ENCODE measurements around the gene RFX2. TPM values are rescaled to one million over a fixed set of nuclear protein-coding genes. Genes with fewer than 3 reads are reported as not detected.
"Not testable (repeated sequence)": the region's sequence is repeated elsewhere in the genome, so short reads cannot be mapped to it uniquely, and the experiment has no call there.

Gene RFX2
- total and polyA plus RNA-seq, 2 donors, result 12.8 to 13.4 TPM

DNA sequence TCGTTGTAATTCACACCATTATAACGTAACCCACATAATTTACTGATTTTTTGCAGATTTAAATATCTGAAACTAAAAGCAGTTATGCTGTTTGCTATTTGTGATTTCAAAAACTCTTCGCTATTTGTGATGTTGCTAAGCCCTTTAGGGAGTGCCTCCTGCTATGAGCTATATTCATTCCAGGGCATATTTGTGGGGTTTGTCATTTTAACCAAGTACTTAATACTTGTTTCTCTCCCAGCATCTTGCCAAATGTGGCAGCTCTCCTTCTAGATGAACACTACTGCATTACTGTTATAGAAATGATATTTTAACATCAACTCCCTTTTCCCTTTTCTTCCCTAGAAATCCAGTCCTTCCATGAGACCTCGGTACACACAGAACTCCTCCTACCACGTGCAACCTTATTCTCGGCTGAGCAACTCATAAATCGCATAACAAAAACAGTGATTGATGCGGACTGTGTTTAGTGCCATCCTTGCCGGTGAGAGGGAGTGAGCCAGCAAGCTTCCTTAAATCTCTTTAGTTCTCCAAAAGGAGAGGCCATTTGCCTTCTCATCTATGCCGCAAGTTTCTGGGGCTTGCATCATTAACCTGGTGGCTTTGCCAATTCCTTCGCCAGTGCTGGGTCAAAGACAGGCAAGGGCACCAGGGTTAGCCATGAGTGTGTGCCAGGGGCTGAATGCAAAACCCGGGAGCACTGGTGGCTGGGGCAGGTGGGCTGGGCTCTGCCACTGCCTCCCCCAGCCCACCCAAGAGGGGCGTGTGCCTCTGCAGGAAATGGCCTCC lies 33.4 kb downstream of the RFX2 start:
- Histone ChIP-seq H3K4me1 (ENCODE audit: insufficient read depth) (no peaks in the 10 kb centered on the region), H3K36me3 (ENCODE audit: insufficient read depth) (no peaks in the 10 kb centered on the region), H3K27ac (ENCODE audit: low read depth) (no peak overlapping the region), H3K4me3 (ENCODE audit: low read depth, low read length) (no peak overlapping the region)
- 33% methylated on average over 13 of the region's 13 CpGs for WGBS
- DNase-seq (ENCODE audit: extremely low spot score), result no peak

DNA sequence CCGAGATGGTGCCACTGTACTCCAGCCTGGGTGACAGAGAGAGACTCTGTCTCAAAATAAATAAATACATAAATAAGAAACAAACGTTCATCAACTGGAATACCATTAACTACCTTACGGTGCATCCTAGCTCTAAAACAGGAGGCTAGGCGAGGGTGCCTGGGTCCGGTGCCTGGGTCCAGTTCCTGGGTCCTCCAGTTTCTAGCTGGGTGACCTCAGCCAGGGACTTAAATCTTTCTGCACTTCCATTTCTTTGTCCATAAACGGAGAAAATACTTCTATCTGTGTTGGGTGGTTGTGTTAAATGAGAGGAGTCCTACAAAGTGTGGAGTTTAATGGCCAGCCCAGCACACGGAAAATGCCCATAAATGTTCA lies 34.0 kb downstream of the RFX2 start:
- DNase-seq (ENCODE audit: extremely low spot score), result no peak
- Histone ChIP-seq H3K36me3 (ENCODE audit: insufficient read depth) (no peaks in the 10 kb centered on the region), H3K4me1 (ENCODE audit: insufficient read depth) (no peaks in the 10 kb centered on the region), H3K4me3 (ENCODE audit: low read depth, low read length) (no peak overlapping the region), H3K27ac (ENCODE audit: low read depth) (no peak overlapping the region)
- WGBS, result 66% methylated on average over 7 of the region's 7 CpGs

DNA sequence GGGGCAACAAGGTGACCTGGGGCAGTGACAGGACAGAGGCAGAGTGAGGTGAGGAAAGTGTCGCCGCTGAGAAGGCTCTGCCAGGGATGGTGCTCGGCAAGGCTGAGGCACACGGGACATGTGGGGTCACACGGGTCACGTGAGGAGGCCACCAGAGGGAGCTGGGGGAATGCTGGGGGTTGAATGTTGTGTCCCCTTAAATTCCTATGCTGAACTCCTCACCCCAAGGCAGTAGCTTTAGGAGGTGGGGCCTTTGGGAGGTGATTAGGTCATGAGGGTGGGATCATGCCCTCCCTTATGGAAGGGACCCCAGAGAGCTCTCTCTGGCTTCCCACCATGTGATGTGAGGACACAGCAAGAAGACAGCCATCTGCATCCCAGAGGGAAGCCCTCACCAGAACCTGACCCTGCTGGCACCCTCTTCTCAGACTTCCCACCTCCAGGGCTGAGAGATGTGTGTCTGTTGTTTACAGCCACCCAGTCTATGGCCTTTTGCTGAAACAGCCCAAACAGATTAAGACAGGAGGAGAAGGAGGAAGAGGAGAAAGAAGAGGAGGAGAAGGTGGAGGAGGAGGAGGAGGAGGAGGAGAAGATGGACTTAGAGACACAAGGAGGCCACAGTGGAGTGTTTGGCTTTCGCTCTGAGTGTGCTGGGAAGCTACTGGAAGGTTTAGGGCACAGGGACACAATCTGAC lies 35.4 kb downstream of the RFX2 start:
- Histone ChIP-seq H3K27ac (ENCODE audit: low read depth) (no peak overlapping the region), H3K4me3 (ENCODE audit: low read depth, low read length) (no peak overlapping the region), H3K36me3 (ENCODE audit: insufficient read depth) (no peaks in the 10 kb centered on the region), H3K4me1 (ENCODE audit: insufficient read depth) (no peaks in the 10 kb centered on the region)
- WGBS, result 87% methylated on average over 7 of the region's 7 CpGs
- DNase-seq (ENCODE audit: extremely low spot score), result no peak

DNA sequence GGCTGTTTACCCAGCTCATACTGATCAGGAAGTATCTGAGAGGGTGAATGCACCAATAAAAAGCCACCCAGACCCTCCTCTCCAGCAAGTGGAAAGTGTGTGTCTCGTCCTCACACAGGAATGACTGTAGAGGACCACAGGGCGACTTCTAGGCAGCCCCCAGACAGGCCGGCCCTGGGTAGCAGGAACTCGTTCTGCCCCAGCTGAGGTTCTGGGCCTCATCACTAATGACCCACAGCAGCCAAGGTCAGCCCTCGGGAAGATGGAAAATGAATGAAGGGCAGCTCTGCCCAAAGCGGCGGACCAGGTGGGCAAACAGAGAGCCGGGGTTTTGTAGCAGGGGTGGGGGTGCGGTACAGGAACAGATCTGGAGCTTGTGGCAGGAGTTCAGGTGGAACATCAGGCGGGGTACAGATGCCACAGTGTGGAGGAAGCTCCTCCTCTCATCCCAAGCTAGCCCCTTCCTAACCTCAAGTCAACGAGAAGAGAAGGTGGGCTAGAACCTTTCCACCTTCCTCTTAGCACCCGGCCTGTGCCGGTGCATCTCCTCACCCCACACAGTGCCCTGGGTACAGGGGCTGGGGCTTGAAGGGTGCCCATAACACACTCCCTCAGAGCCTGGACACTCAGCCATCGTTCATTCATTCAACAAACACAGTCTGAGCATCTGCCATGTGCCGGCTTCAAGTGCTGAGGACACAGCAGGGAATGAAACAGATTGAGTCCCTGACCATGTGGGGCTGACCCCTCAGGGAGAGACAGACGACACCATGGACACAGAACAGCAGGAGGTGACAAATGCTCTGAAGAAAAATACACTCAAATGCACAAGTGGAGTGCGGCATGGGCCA lies 36.2 kb downstream of the RFX2 start:
- no peak for DNase-seq (ENCODE audit: extremely low spot score)
- 92% methylated on average over 17 of the region's 17 CpGs for WGBS
- no peaks in the 10 kb centered on the region for H3K36me3 ChIP-seq (ENCODE audit: insufficient read depth)
- no peak overlapping the region for H3K4me3 ChIP-seq (ENCODE audit: low read depth, low read length)
- no peak overlapping the region for H3K27ac ChIP-seq (ENCODE audit: low read depth)
- no peaks in the 10 kb centered on the region for H3K4me1 ChIP-seq (ENCODE audit: insufficient read depth)

DNA sequence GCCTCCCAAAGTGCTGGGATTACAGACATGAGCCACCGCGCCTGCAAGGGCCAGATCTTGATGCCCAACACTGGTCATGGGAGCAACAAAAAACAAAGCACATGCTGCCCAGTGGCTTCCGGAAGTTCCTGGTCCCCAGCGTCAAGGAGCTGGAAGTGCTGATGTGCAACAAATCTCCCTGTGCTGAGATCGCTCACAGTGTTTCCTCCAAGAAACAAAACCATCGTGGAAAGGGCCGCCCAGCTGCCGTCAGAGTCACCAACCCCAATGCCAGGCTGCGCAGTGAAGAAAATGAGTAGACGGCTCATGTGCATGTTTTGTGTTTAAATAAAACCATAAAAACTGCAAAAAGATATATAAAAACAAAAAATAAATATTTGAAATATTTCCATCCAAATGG lies 37.1 kb downstream of the RFX2 start:
- not testable (repeated sequence) for H3K27ac ChIP-seq (ENCODE audit: low read depth); H3K4me3 ChIP-seq (ENCODE audit: low read depth, low read length); H3K4me1 ChIP-seq (ENCODE audit: insufficient read depth); H3K36me3 ChIP-seq (ENCODE audit: insufficient read depth); DNase-seq (ENCODE audit: extremely low spot score)
- 86% methylated on average over 10 of the region's 10 CpGs for WGBS

DNA sequence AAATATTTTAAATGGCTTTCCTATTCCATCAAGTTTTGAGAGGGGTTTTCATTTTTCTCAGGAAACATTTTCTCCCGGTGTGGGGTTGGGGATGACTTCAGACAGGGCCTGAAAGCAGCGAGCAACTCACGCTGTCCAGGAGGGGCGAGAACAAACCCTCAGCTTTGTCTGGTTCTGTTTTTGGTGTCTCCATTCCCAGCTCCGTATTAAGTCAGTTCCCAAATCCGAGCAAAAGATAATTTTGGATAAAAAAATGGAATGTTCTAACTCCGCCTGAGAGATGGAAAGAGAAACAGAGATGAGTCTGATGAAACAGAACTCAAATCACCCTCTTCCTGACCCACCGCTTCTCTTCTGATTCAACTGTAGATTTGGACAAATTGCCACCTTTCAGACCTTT lies 38.4 kb downstream of the RFX2 start:
- Histone ChIP-seq H3K27ac (ENCODE audit: low read depth) (no peak overlapping the region), H3K4me1 (ENCODE audit: insufficient read depth) (no peaks in the 10 kb centered on the region)
- no peak for DNase-seq (ENCODE audit: extremely low spot score)

DNA sequence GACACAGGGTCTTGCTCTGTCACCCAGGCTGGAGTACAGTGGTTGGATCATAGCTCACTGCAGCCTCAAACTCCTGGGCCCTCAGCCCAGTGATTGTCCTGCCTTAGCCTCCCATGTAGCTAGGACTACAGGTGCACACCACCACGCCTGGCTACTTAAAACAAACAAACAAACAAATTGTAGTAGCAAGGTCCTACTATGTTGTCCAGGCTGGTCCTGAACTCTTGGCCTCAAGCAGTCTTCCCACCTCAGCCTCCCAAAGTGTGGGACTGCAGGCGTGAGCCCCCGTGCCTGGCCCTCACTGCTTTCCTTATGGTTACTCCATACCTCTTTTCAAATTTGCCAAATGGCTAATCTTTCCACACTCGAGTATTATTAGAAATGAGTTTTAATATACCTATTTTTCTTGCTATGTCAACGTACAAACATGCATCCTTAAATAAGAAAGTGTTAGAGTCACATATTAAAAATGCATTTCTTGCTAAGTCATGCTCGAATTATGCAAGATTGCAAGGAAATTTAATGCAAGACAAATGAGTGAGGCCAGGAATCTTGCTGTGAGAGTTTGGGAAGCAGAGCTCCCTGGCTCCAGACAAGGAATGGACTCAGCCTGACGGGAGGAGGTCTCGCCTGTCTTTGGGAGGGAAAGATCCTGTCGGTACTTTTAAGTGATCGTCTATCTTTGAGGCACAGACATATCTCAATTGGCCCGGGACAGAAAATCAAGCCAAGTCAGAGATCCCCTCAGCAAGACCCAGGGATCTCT lies 39.4 kb downstream of the RFX2 start:
- Histone ChIP-seq H3K4me3 (ENCODE audit: low read depth, low read length) (no peak overlapping the region), H3K4me1 (ENCODE audit: insufficient read depth) (no peaks in the 10 kb centered on the region), H3K36me3 (ENCODE audit: insufficient read depth) (no peaks in the 10 kb centered on the region), H3K27ac (ENCODE audit: low read depth) (no peak overlapping the region)
- no peak for DNase-seq (ENCODE audit: extremely low spot score)
- WGBS, result 44% methylated on average over 11 of the region's 11 CpGs

More for the DNA sequence above, 38.4 kb downstream of the RFX2 start:
- WGBS, result 43% methylated on average over 8 of the region's 8 CpGs
- H3K4me3 ChIP-seq (ENCODE audit: low read depth, low read length), result no peak overlapping the region
- no peaks in the 10 kb centered on the region for H3K36me3 ChIP-seq (ENCODE audit: insufficient read depth)

DNA sequence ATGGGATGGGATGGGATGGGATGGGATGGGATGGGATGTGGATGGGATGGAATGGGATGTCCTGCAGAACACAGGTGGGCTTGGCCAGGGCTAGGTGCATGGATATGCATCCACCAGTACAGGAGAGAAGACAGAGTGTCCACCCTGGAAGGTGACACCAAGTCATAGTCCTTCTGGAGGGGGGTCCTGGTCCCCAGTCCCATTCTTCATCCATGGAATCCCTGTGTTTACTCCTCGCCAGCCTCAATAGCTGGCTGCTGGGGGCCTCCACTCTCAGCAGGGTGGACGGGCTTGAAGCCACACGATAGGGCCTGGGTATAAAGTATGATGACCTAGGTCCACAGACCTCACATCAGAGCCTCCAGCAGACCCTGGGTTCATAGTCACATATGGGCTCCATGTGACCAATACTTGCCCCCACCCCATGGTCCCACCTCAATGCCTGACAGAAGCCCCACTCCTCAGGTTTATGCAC lies 40.1 kb downstream of the RFX2 start:
- H3K27ac ChIP-seq (ENCODE audit: low read depth), result no peak overlapping the region
- no peaks in the 10 kb centered on the region for H3K36me3 ChIP-seq (ENCODE audit: insufficient read depth)
- no peak overlapping the region for H3K4me3 ChIP-seq (ENCODE audit: low read depth, low read length)
- 95% methylated on average over 3 of the region's 3 CpGs for whole genome bisulfite sequencing
- H3K4me1 ChIP-seq (ENCODE audit: insufficient read depth), result no peaks in the 10 kb centered on the region
- no peak for DNase-seq (ENCODE audit: extremely low spot score)

DNA sequence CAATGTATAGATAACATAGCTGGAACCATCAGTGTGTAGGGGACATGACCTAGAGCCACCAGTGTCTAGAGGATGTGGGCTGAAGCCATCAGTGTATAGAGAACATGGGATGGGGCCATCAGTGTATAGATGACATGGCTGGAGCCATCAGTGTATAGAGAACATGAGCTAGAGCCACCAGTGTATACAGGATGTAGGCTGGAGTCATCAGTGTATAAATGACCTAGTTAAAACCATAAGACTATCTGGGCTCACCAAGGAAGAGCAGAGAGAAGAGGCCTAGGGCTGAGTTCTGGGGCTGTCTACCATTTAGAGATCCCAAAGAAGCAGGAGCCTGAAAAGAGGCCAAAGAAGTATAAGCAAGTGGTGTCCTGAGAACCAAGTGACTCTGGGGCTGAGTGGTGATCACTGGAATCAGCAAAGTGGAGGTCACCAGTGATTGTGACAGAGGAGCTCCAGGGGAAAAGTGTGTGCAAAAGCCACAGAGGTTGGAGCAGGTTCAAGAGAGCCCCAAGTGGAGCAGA lies 41.0 kb downstream of the RFX2 start:
- no peaks in the 10 kb centered on the region for H3K4me1 ChIP-seq (ENCODE audit: insufficient read depth)
- H3K27ac ChIP-seq (ENCODE audit: low read depth), result no peak overlapping the region
- no peaks in the 10 kb centered on the region for H3K36me3 ChIP-seq (ENCODE audit: insufficient read depth)
- no peak overlapping the region for H3K4me3 ChIP-seq (ENCODE audit: low read depth, low read length)
- no peak for DNase-seq (ENCODE audit: extremely low spot score)

DNA sequence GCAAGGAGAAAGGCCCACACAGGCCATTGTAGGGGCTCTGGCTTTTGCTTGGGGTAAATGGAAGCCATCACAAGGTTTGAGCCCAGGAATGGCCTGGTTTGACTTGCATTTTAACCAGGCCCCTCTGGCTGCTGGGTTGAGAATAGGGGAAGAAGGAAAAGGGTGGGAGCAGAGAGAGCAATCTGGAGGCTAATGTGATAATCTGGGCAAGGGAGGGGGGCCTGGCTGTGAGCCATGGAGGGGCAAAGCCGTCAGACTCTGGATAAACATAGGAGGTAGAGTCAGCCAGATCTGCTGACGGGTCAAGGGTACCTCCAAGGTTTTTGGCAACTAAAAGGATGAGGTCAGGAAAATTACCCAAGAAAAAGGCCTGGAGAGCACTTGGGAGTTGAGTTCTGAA lies 41.6 kb downstream of the RFX2 start:
- no peak overlapping the region for H3K4me3 ChIP-seq (ENCODE audit: low read depth, low read length)
- no peak for DNase-seq (ENCODE audit: extremely low spot score)
- no peaks in the 10 kb centered on the region for H3K36me3 ChIP-seq (ENCODE audit: insufficient read depth)
- no peak overlapping the region for H3K27ac ChIP-seq (ENCODE audit: low read depth)
- H3K4me1 ChIP-seq (ENCODE audit: insufficient read depth), result no peaks in the 10 kb centered on the region
- 31% methylated on average over 2 of the region's 2 CpGs for WGBS

DNA sequence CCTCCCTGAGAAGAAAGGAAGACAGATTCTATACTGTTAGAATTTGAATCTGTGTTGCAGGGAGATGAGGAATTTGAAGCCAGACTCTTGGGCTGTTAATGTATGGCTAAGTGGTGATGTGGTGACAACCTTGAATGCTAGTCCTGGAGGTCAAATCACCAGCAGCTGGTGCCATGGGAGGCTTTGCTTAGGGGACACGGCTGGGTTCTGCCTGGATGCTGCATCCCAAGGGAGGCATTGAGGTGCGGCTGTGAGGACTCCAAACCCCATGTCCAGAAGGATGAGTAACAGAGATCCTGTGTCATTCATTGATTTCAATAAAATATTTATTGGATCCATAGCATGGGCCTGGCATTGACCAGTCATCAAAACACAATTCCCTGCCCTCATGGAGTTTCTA lies 42.3 kb downstream of the RFX2 start:
- no peaks in the 10 kb centered on the region for H3K36me3 ChIP-seq (ENCODE audit: insufficient read depth)
- no peak overlapping the region for H3K4me3 ChIP-seq (ENCODE audit: low read depth, low read length)
- H3K4me1 ChIP-seq (ENCODE audit: insufficient read depth), result no peaks in the 10 kb centered on the region
- WGBS, result 83% methylated on average over 2 of the region's 2 CpGs
- no peak overlapping the region for H3K27ac ChIP-seq (ENCODE audit: low read depth)
- no peak for DNase-seq (ENCODE audit: extremely low spot score)

DNA sequence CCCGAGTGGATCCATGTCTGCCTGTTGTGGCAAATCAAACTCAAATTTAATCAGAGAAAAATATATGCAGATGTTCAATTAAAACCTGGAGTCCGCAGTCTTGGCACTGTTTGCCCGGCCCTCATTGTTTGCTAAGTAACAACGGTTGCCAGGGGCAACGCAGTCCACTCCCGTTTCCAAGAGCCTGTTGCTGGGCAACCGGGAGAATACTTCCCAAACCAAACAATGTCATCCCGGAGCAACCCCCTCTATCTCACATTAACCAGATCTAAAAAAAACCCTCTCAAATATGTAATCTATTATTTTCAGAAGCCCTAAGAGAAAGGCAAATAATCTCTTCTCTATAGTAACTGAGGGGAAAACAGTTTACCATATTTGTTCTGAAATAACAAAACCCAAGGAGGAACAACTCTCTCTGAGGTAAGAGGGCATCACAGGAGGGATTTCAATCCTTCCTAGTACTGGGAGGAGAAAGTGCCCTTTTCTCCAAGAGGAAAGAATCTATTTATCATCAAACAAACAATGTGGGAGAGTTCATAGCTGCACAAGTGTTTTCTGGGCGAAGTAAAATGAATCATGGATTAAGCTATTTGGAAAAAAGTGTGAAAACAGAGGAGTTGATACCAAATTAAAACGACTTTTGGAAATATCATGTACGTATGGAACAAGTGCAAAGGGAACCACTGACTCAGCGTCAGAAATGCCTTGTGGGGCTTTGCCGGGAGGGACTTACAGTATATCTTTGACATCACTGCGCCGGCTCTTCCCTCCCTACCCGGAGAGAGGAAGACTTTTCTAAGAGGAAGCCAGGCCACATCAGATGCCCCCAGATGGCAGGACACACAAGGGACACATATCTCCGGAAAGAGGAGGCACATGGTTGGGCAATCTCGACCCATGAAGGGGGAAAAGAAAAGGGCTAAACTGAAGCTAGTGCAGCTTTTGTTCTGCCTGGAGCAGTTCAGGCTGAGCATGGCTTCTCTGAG lies 43.3 kb downstream of the RFX2 start:
- 14% methylated on average over 18 of the region's 18 CpGs for WGBS
- Histone ChIP-seq H3K27ac (ENCODE audit: low read depth) (peak overlapping the region; percentile 45), H3K4me1 (ENCODE audit: insufficient read depth) (no peaks in the 10 kb centered on the region), H3K4me3 (ENCODE audit: low read depth, low read length) (no peak overlapping the region), H3K36me3 (ENCODE audit: insufficient read depth) (no peaks in the 10 kb centered on the region)
- DNase-seq (ENCODE audit: extremely low spot score), result peak; percentile 96
